GM19193 (cell line): ENCODE data around the gene DAZAP1.

Experiments
- POLR2A ChIP-seq: IDR thresholded peaks from 4 replicates; pipeline ENCODE4 v1.6.1; 2011; ENCODE audit not compliant: insufficient read depth, insufficient read length; ENCODE audit errors: extremely low read depth

DAZAP1 gene

GRCh38 chr19:1460033-1460995 is 52.9 kb downstream of the DAZAP1 start:
- no peak for TF ChIP-seq POLR2A

GRCh38 chr19:1461862-1462261 is 54.5 kb downstream of the DAZAP1 start:
- TF ChIP-seq POLR2A = no peak

- no peak for TF ChIP-seq POLR2A
These were observed 58.0 kb downstream of the DAZAP1 start for GRCh38 chr19:1465191-1466016.

- TF ChIP-seq POLR2A = no peak
These were observed 58.7 kb downstream of the DAZAP1 start for GRCh38 chr19:1466018-1466460.

- TF ChIP-seq POLR2A = no peak
These were observed 59.3 kb downstream of the DAZAP1 start for GRCh38 chr19:1466461-1467214.

GRCh38 chr19:1467215-1467489 is 59.8 kb downstream of the DAZAP1 start:
- TF ChIP-seq POLR2A = no peak

- no peak for TF ChIP-seq POLR2A
These were observed 60.3 kb downstream of the DAZAP1 start for GRCh38 chr19:1467490-1468273.

- no peak for TF ChIP-seq POLR2A
These were observed 61.0 kb downstream of the DAZAP1 start for GRCh38 chr19:1468274-1468820.

GRCh38 chr19:1468821-1469254 is 61.5 kb downstream of the DAZAP1 start:
- TF ChIP-seq POLR2A = no peak

- no peak for TF ChIP-seq POLR2A
These were observed 62.1 kb downstream of the DAZAP1 start for GRCh38 chr19:1469255-1470054.

GRCh38 chr19:1470055-1470304 is 62.6 kb downstream of the DAZAP1 start:
- no peak for TF ChIP-seq POLR2A

- no peak for TF ChIP-seq POLR2A
These were observed 63.1 kb downstream of the DAZAP1 start for GRCh38 chr19:1470305-1471009.

- TF ChIP-seq POLR2A = no peak
These were observed 63.7 kb downstream of the DAZAP1 start for GRCh38 chr19:1471010-1471514.

- TF ChIP-seq POLR2A = no peak
These were observed 64.3 kb downstream of the DAZAP1 start for GRCh38 chr19:1471515-1472160.
